Hematopoietic multipotent progenitor cell (in vitro differentiated cells): ENCODE data around the gene MS4A18. TPM values are rescaled to one million over a fixed set of nuclear protein-coding genes. Genes with fewer than 3 reads are reported as not detected.

Experiments
- DNase-seq, 3 donors: peaks; one replicate each; pipeline ENCODE4 v3.0.0-alpha.2; 2011 to 2015; ENCODE audit warnings: low read depth in 2 of 3, low spot score in 2 of 3
- total RNA-seq: library from RNA; depleted of rRNA; stranded (reverse); fragments of >200 nt; gene quantifications from one replicate; pipeline ENCODE4 v1.2.3, GENCODE V29; 2012

MS4A18 gene
- total RNA-seq, 1 donor, result not detected

GRCh38 chr11:60763692-60764369 lies 39.3 kb downstream of the MS4A18 start:
- no peak for DNase-seq

GRCh38 chr11:60764879-60765278 lies 40.4 kb downstream of the MS4A18 start:
- DNase-seq, result no peak

GRCh38 chr11:60765355-60765754 lies 40.8 kb downstream of the MS4A18 start:
- no peak for DNase-seq

- DNase-seq, result no peak
These were observed 42.0 kb downstream of the MS4A18 start for GRCh38 chr11:60766547-60766946.

DNA sequence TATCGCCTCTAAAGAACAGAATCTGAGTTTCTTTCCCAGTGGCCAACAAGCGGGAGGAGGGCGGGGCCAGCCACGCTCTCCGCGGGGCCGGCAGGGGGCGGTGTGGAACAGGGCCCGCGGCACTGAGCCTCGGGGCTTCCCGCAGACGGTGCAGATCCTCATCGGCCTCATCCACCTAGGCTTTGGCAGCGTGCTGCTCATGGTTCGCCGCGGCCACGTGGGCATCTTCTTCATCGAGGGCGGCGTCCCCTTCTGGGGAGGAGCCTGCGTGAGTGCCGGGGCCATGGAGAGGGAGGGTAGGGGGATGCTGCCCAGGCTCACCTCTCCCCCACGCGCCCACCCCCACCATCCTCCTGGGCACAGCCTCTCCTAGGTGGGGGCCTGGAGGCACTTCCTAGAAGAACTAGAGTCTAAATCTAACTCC lies 42.9 kb downstream of the MS4A18 start:
- DNase-seq, result peak in 2 of 3 donors; percentile 16 to 18

GRCh38 chr11:60768202-60768601 lies 43.7 kb downstream of the MS4A18 start:
- DNase-seq, result no peak

GRCh38 chr11:60769273-60769672 lies 44.8 kb downstream of the MS4A18 start:
- DNase-seq, result no peak

GRCh38 chr11:60769811-60770210 lies 45.3 kb downstream of the MS4A18 start:
- DNase-seq, result no peak

DNA sequence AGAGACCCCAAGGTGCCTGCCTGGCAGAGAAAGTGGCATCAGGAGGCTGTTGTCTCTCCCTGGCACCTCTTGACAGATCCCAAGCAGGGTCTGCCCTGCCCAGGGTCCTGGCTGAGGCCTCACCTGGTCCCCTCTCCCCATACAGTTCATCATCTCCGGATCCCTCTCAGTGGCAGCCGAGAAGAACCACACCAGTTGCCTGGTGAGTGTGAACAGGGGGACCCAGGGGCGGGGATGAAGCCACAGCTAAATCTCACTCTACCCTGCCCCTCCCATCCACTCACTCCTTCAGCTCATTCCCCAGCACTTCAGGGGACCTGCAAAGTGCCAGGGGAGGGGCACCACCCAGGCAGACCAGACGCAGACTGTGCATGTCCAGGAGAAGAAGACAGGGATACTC lies 46.6 kb downstream of the MS4A18 start:
- no peak for DNase-seq

- no peak for DNase-seq
These were observed 47.5 kb downstream of the MS4A18 start for GRCh38 chr11:60771879-60772525.

DNA sequence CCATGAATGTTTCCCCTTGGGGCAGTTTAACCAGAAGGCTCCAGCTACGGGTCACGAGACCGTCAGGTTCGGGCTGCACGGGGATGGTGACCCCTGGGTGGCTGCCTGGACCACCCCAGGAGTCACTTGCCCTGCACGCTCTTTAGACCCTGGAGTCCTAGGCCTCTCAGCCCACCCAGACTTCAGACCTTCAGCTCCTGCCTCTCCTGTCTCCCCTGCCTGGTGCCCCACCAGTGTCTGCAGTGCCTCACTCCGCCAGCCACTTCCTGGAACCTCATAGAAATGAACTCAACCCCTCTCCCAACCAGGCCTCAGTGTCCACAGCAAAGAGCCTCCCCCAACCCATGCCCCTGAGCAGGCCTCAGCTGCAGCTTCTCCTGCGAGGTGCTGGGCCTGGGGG lies 48.1 kb downstream of the MS4A18 start:
- DNase-seq, result no peak

GRCh38 chr11:60774726-60775125 lies 50.2 kb downstream of the MS4A18 start:
- DNase-seq, result no peak

GRCh38 chr11:60775420-60775961 lies 51.0 kb downstream of the MS4A18 start:
- DNase-seq, result peak; percentile 65 to 95 (median 92)

DNA sequence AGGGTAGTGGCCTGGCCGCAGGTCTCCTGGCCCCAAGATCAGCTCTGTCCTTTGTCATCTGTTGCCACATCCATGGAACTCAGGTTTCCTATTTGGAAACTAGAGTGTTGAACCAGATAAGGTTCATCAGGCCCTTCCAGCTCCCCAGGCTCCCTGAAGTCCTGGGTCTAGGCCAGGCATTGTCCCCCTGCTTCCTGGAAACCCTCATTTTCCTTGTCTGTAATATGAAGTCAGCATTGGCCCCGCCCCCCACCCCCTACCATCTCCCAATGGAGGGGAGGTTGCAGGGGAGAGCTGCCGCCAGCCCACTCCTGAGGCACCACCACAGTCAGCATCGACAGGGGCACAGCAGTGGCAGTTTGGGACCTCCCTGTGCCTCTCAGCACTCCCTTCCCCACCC lies 51.6 kb downstream of the MS4A18 start:
- no peak for DNase-seq

DNA sequence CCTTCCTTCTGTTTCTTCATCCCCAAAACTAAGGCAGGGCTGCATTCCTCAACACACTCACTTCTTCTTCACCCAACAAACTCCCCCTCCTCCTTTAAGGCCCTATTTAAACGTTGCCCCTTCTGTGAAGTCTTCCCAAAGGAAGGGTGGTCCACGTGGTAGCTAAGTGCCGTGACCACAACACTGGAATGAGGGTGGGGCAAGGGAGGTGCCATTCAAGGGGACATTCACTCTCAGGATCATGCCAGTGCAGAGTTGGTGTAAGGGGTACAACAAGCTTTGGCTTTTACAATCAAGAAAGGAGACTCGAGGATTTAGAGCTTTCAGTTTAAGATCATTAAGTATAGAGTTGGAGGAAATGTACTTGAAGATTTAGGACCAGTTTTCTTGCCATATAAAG lies 52.6 kb downstream of the MS4A18 start:
- DNase-seq, result no peak

DNA sequence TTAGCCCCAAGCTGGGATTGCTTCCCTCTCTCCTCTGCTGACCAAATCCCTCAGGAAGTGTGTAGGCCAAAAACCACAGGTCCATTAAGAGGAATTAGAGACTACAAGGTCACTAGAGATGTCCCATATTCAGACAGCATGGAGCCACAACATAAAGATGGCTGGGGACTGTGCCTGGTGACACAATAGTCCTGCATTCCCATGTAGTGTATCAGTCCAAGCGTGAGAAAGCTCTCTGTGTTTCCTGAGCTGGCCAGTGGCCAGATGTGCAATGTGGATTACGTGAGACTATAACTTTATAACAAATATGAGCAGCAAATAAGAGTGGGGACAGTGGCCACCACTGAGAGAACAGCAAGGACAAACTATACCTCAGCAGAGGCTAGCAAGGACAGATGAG lies 53.1 kb downstream of the MS4A18 start:
- no peak for DNase-seq

- DNase-seq, result no peak
These were observed 55.5 kb downstream of the MS4A18 start for GRCh38 chr11:60780065-60780464.

DNA sequence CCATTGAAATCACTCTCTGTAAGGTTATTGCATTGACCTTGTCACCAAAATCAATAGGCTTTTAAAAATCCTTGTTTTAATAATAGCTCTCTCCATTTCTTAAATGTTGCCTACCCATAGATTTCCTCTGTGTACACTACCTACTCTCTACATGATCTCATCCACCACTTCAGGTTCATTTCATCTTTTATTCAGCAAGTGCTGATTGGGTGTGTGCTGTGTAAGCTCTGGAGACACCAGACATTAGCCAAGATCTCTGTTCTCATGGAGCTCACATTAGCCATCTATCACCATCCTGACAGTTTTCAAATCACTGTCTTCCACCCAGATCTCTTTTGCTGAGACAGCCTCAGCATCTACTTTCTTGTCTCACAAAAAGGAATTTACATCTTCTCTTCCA lies 56.3 kb downstream of the MS4A18 start:
- no peak for DNase-seq

DNA sequence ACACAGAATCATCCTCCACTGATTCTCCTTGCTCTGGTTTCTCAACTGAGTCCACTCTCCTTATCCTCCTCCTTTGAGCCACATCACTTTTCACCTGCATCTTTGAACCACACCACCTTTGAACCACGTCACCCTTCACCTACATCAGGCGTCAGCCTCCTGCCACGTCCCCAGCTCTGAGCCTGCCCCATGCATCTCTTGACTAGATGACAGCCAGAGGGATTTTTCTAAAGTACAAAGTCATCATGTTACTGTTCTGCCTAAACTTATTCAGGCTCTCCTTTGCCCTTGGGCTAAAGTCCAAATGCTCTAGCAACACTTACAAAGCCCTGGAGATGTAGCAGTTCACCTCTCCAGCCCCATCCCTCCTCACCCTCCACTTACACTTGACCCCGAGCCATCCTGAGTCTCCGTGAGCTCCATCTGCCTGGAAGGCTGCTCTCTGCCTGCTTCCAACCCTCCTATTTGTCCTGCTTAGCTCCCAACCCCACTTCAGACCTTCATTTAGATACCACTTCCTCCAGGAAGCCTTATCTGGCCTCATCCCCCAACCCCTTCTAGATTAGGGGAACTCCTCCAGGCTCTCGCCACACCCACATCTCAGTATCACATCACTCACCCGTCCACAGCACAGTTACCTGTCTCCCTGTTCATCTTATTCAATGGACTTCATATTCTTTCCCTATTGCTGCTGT lies 56.9 kb downstream of the MS4A18 start:
- no peak for DNase-seq

DNA sequence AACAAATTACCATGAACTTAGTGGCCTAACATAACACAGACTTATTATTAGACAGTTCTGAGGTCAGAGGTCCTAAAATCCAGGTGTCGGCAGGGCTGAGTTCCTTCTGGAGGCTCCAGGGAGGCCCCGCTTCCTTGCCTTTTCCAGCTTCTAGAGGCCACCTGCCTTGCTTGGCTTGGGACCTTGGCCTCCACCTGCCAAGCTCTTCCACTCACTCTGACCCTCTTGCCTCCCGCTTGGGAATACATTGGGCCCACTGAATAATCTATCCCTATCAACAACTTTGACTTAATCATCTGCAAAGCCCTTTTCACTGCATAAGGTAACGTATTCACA lies 57.4 kb downstream of the MS4A18 start:
- DNase-seq, result no peak

DNA sequence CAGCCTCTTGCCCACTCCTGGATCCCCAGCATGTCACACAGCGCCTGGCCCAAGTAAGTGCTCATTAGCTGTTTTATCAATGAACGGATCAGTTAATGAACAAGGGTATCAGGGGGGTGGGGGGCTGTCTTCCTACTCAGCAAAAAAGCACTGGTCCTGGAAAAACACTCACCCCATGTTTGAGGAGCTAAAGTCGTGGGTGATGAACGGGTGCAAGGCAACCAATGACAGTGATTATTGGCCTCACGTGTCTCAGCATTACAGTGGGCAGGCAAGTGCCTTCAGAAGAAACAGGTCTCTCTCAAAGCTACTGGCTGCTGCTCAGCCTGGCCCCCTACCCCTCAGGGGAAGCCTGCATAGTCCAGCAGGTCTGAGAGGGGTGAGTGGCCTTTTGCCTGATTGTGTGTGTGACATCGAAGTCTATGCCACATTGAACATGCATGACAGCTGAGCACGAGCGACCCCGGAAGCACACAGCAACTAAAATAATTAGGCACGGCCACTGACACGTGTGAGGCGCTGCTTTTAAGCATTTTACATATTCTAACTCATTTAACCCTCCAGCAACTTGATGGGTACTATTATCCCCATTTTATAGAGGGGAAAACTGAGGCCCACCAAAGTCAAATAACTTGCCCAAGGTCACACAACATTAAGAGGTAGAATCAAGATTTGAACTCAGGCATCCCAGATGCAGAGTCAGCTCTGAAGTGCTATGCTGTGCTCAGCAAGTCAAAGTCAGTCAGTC lies 58.0 kb downstream of the MS4A18 start:
- DNase-seq, result no peak
